CD14-positive monocyte (primary cell): Measurements from ENCODE around the gene IGF2BP2. TPM values are rescaled to one million over a fixed set of nuclear protein-coding genes. Genes with fewer than 3 reads are reported as not detected.

ENCODE experiments used
- DNase-seq, 3 donors: peaks; one replicate each; pipeline ENCODE4 v3.0.0-alpha.2; 2011 to 2022
- H2AFZ ChIP-seq: 2 replicates; pipeline ENCODE4 v1.6.0; 2012; ENCODE audit warnings: mild to moderate bottlenecking, low read depth, low read length, inconsistent platforms; ENCODE audit not compliant: insufficient read depth, poor library complexity, severe bottlenecking
- H3K27ac ChIP-seq, 2 donors: 1 replicate in 1 of 2; 2 replicates in 1 of 2; pipeline ENCODE4 v1.5.1; 2012 to 2013; ENCODE audit warnings: low read length in 2 of 2, control low read depth in 1 of 2, inconsistent platforms in 1 of 2, low read depth in 1 of 2, mild to moderate bottlenecking in 1 of 2
- H3K27me3 ChIP-seq, 2 donors: one replicate each; pipeline versions ENCODE4 v1.6.0 to v1.6.1; 2011 to 2013; ENCODE audit warnings: low read length in 2 of 2; ENCODE audit not compliant: control insufficient read depth in 2 of 2, insufficient read depth in 2 of 2
- H3K36me3 ChIP-seq, 2 donors: replicated peaks in 1 of 2; 1 replicate in 1 of 2; 2 replicates in 1 of 2; pipeline versions ENCODE4 v1.5.1 to v1.6.1; 2012 to 2013; ENCODE audit warnings: low read length in 2 of 2, control low read depth in 1 of 2, inconsistent platforms in 1 of 2, mild to moderate bottlenecking in 1 of 2; ENCODE audit not compliant: insufficient read depth in 2 of 2, control insufficient read depth in 1 of 2
- H3K4me1 ChIP-seq, 2 donors: 1 replicate in 1 of 2; 2 replicates in 1 of 2; pipeline versions ENCODE4 v1.5.1 to v1.6.1; 2012 to 2013; ENCODE audit warnings: low read length in 2 of 2, control low read depth in 1 of 2, inconsistent platforms in 1 of 2, mild to moderate bottlenecking in 1 of 2, moderate library complexity in 1 of 2; ENCODE audit not compliant: insufficient read depth in 2 of 2, control insufficient read depth in 1 of 2
- H3K4me2 ChIP-seq: replicated peaks from 2 replicates; pipeline ENCODE3; 2012; ENCODE audit warnings: low read length, moderate library complexity, mild to moderate bottlenecking; ENCODE audit not compliant: poor library complexity, severe bottlenecking; ENCODE audit errors: extremely low read depth
- H3K4me3 ChIP-seq, 3 experiments: fragments of 200-600 bp in 1 of 3; sonication (generic) in 1 of 3; replicated peaks in 1 of 3; 1 replicate in 2 of 3; 2 replicates in 1 of 3; pipeline ENCODE4 v1.5.1; 2011 to 2013; ENCODE audit warnings: low read length in 3 of 3, mild to moderate bottlenecking in 3 of 3, control low read depth in 2 of 3, low read depth in 2 of 3, inconsistent platforms in 1 of 3, moderate library complexity in 1 of 3
- H3K79me2 ChIP-seq: 2 replicates; pipeline ENCODE4 v1.6.0; 2012; ENCODE audit warnings: mild to moderate bottlenecking, control low read depth, inconsistent platforms, low read length, moderate library complexity; ENCODE audit not compliant: insufficient read depth
- H3K9ac ChIP-seq: 2 replicates; pipeline ENCODE4 v1.6.0; 2017; ENCODE audit warnings: low read length, mild to moderate bottlenecking; ENCODE audit not compliant: insufficient read depth, poor library complexity, severe bottlenecking
- H3K9me3 ChIP-seq, 2 donors: replicated peaks in 1 of 2; 1 replicate in 1 of 2; 2 replicates in 1 of 2; pipeline versions ENCODE4 v1.5.1 to v1.6.1; 2012 to 2013; ENCODE audit warnings: low read length in 2 of 2, control low read depth in 1 of 2; ENCODE audit not compliant: control insufficient read depth in 1 of 2, insufficient read depth in 1 of 2
- H4K20me1 ChIP-seq: 2 replicates; pipeline ENCODE4 v1.6.0; 2012; ENCODE audit warnings: mild to moderate bottlenecking, low read length, control low read depth, moderate library complexity; ENCODE audit not compliant: insufficient read depth
- H3K27ac Mint-ChIP-seq, 7 donors: one replicate each; pipeline ENCODE4 v1.8.0; 2020; ENCODE audit warnings: mild to moderate bottlenecking in 7 of 7, mixed read lengths in 7 of 7, moderate library complexity in 6 of 7, inconsistent platforms in 2 of 7
- H3K27me3 Mint-ChIP-seq, 3 donors: one replicate each; pipeline ENCODE4 v1.8.0; 2021 to 2022; ENCODE audit warnings: low read depth in 3 of 3, mild to moderate bottlenecking in 3 of 3, mixed read lengths in 3 of 3, moderate library complexity in 3 of 3, inconsistent platforms in 1 of 3
- H3K36me3 Mint-ChIP-seq, 2 donors: one replicate each; pipeline ENCODE4 v1.8.0; 2020; ENCODE audit warnings: mixed read lengths in 2 of 2, inconsistent platforms in 1 of 2, mild to moderate bottlenecking in 1 of 2
- H3K4me1 Mint-ChIP-seq: one replicate; pipeline ENCODE4 v1.8.0; 2020; ENCODE audit warnings: mild to moderate bottlenecking, mixed read lengths
- H3K4me3 Mint-ChIP-seq, 2 donors: one replicate each; pipeline ENCODE4 v1.8.0; 2020; ENCODE audit warnings: mild to moderate bottlenecking in 2 of 2, mixed read lengths in 2 of 2, moderate library complexity in 1 of 2
- H3K9me3 Mint-ChIP-seq, 7 donors: one replicate each; pipeline ENCODE4 v1.8.0; 2020 to 2022; ENCODE audit warnings: mixed read lengths in 7 of 7, mild to moderate bottlenecking in 6 of 7, moderate library complexity in 6 of 7, inconsistent platforms in 2 of 7
- WGBS: methylation state at CpG from one replicate; pipeline ENCODE4 v1.1.5; 2013; ENCODE audit warnings: missing lambda C conversion rate; ENCODE audit not compliant: insufficient coverage; 5-methylcytosine and 5-hydroxymethylcytosine counted together
- intact Hi-C, 2 donors: fragments of 100-400 bp; cut with micrococcal nuclease; formaldehyde crosslinking; loops; one replicate each; pipeline versions ENCODE4 v1.15.0 to v1.15.1; 2023
- polyA plus RNA-seq, 3 donors: library from polyadenylated mRNA; depleted of rRNA in 1 of 3; unstranded in 2 of 3; stranded (reverse) in 1 of 3; fragments of 300-500 nt in 2 of 3; fragments of >200 nt in 1 of 3; fragmentation: Illumina TruSeq in 2 of 3; gene quantifications; 1 replicate in 2 of 3; 2 replicates in 1 of 3; pipeline ENCODE4 v1.2.3, GENCODE V29; 2012 to 2021
- TF ChIP-seq, protein P1 (sequence below): fragments of 200-600 bp; IDR thresholded peaks from one replicate; pipeline ENCODE4 v1.8.0; 2022; ENCODE audit warnings: antibody characterized with exemption, mild to moderate bottlenecking

Gene IGF2BP2
- polyA plus RNA-seq, 3 donors = 0.78 to 2.8 (median 1.00) TPM

- peak overlapping the region; percentile 85 for H2AFZ ChIP-seq
- H3K4me1 Mint-ChIP-seq = peaks cover 29% of the 10 kb centered on the region
- H3K27ac Mint-ChIP-seq = peak overlapping the region; percentile 42 to 88 (median 66)
These were observed 514 bp downstream of the IGF2BP2 start for GRCh38 chr3:185824051-185825005.

More at GRCh38 chr3:185824051-185825005, 514 bp downstream of the IGF2BP2 start:
- peak overlapping the region; percentile 94 to 96 for H3K4me3 Mint-ChIP-seq
- Histone ChIP-seq H3K4me2 (peak overlapping the region; percentile 98), H4K20me1 (no peaks in the 10 kb centered on the region), H3K9me3 (no peaks in the 10 kb centered on the region), H3K79me2 (peaks cover 63% of the 10 kb centered on the region), H3K4me1 (peaks cover 5 to 32% of the 10 kb centered on the region in 2 donors), H3K27me3 (peaks cover 0 to 5% of the 10 kb centered on the region in 2 donors), H3K36me3 (no peaks in the 10 kb centered on the region), H3K27ac (peak overlapping the region; percentile 36 to 54), H3K9ac (peak overlapping the region; percentile 80), H3K4me3 (peak overlapping the region; percentile 75 to 97 (median 95))
- H3K9me3 Mint-ChIP-seq = peaks cover 0 to 2% (median 0%) of the 10 kb centered on the region in 7 donors
- intact Hi-C loops = loop anchor here (5.0 to 10.0 kb wide), 2 partner anchors 110 to 113 kb away; partner anchors contain the start of gene TRA2B (in 2 of the 2)
- H3K27me3 Mint-ChIP-seq = peaks cover 3 to 16% (median 9%) of the 10 kb centered on the region in 3 donors
- DNase-seq = peak in 2 of 3 donors; percentile 24 to 37
- 0% methylated on average over 80 of the region's 89 CpGs for WGBS
- TF ChIP-seq, protein P1, sequence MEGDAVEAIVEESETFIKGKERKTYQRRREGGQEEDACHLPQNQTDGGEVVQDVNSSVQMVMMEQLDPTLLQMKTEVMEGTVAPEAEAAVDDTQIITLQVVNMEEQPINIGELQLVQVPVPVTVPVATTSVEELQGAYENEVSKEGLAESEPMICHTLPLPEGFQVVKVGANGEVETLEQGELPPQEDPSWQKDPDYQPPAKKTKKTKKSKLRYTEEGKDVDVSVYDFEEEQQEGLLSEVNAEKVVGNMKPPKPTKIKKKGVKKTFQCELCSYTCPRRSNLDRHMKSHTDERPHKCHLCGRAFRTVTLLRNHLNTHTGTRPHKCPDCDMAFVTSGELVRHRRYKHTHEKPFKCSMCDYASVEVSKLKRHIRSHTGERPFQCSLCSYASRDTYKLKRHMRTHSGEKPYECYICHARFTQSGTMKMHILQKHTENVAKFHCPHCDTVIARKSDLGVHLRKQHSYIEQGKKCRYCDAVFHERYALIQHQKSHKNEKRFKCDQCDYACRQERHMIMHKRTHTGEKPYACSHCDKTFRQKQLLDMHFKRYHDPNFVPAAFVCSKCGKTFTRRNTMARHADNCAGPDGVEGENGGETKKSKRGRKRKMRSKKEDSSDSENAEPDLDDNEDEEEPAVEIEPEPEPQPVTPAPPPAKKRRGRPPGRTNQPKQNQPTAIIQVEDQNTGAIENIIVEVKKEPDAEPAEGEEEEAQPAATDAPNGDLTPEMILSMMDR = no peak
- peaks cover 3 to 5% of the 10 kb centered on the region in 2 donors for H3K36me3 Mint-ChIP-seq
